ENCODE data around the gene RABEP2. TPM values are rescaled to one million over a fixed set of nuclear protein-coding genes. Genes with fewer than 3 reads are reported as not detected.
"Not testable (repeated sequence)": the region's sequence is repeated elsewhere in the genome, so short reads cannot be mapped to it uniquely, and the experiment has no call there.

The RABEP2 gene, protein sequence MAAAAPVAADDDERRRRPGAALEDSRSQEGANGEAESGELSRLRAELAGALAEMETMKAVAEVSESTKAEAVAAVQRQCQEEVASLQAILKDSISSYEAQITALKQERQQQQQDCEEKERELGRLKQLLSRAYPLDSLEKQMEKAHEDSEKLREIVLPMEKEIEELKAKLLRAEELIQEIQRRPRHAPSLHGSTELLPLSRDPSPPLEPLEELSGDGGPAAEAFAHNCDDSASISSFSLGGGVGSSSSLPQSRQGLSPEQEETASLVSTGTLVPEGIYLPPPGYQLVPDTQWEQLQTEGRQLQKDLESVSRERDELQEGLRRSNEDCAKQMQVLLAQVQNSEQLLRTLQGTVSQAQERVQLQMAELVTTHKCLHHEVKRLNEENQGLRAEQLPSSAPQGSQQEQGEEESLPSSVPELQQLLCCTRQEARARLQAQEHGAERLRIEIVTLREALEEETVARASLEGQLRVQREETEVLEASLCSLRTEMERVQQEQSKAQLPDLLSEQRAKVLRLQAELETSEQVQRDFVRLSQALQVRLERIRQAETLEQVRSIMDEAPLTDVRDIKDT
- total RNA-seq: 10 to 100 TPM; 15.4 to 17.0 TPM

DNA sequence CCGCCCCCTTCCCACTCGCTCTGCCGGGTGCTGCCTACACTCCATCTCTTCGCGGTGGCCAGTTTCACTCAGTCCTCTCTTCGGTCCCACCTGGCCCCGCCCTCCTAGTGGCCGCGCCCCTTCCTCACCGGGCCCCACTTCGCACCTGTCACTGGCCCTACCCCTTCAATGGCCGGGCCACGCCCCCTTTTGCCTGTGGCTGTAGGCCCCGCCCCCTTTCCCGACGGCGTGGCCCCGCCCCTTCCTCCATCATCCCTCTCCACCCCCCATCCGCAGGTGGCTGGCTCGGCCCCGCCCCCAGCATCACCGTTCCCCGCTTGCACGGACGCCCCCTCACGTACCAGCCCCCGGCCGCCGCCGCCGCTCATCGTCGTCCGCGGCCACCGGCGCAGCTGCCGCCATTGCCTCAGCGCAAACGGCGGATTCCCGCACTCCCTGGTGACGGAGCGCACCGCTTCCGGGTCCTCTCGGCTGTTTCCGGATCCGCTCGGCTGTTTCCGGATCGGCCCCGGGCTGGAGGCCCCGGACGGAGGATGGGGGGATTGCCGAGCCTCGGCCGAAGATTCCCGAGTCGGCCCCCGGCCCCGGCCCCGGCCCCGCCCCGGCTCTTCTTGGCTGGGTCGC is at the start of gene RABEP2:
Gene RABEP2, minus strand, starts transcription at position 477 of the 624 bp plus-strand sequence. Its CDS starts 75 bp downstream, at position 402.
- ChIA-PET POLR2A (interaction anchor here (2.2 to 2.5 kb wide), 2 partner anchors 62 to 102 kb away, joined by 7 to 8 read pairs; partner anchors contain the start of genes ATXN2L and SH2B1), CTCF (interaction anchor here (1.1 to 2.5 kb wide), 3 partner anchors 13 to 78 kb away, joined by 3 to 12 read pairs (median 4); partner anchors contain the start of gene TUFM)

GRCh38 chr16:28974437-28975157 is 49.6 kb upstream of the RABEP2 start, which contains the start of gene SPNS1:
Gene SPNS1, plus strand, starts transcription at chr16:28974778. Its CDS starts 374 bp downstream, at chr16:28975152.
- POLR2A ChIA-PET: interaction anchor here (0.5 to 1.5 kb wide), 6 partner anchors 8 to 152 kb away, joined by 3 to 8 read pairs (median 5); partner anchors contain the start of genes ATXN2L and LAT

GRCh38 chr16:28974007-28974436 is 49.0 kb upstream of the RABEP2 start:
- ChIA-PET CTCF (interaction anchor here (0.6 to 3.4 kb wide), 13 partner anchors 9 to 672 kb away, joined by 3 to 18 read pairs (median 5); partner anchors contain the start of gene LAT), POLR2A (interaction anchor here (0.6 to 1.5 kb wide), 8 partner anchors 11 to 152 kb away, joined by 3 to 8 read pairs (median 4); partner anchors contain the start of genes ATXN2L, LAT and SH2B1)

More at GRCh38 chr16:28974437-28975157, 49.6 kb upstream of the RABEP2 start, which contains the start of gene SPNS1:
- CTCF ChIA-PET: interaction anchor here (1.6 to 3.4 kb wide), 6 partner anchors 8 to 46 kb away, joined by 5 to 18 read pairs (median 7); partner anchors contain the start of gene LAT

DNA sequence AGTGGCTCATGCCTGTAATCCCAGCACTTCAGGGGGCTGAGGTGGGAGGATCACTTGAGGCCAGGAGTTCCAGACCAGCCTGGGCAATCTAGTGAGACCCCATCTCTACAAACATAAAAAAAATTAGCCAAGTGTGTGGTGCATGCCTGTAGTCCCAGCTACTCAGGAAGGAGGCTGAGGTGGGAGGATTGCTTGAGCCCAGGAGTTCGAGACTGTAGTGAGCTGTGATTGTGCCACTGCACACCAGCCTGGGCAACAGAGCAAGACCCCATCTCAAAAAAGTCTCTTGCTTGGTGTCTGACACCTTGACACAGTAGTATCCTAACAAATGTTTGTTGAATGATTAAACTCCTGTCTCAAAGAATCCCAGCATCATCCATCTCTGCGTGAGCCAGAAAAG is 44.7 kb upstream of the RABEP2 start:
- CTCF ChIA-PET: not testable (repeated sequence)

GRCh38 chr16:28967156-28967555 is 42.1 kb upstream of the RABEP2 start:
- POLR2A ChIA-PET: no interaction called here
- CTCF ChIA-PET: no interaction called here

More for the DNA sequence above, 44.7 kb upstream of the RABEP2 start:
- POLR2A ChIA-PET: not testable (repeated sequence)

- ChIA-PET CTCF (no interaction called here), POLR2A (no interaction called here)
Measured at GRCh38 chr16:28964496-28964895, 39.5 kb upstream of the RABEP2 start.

GRCh38 chr16:28964072-28964471 is 39.0 kb upstream of the RABEP2 start:
- CTCF ChIA-PET: interaction anchor here (1.7 kb wide), 1 partner anchor 10 kb away, joined by 7 read pairs; the partner anchor contains the start of gene SPNS1
- POLR2A ChIA-PET: no interaction called here

GRCh38 chr16:28958836-28959235 is 33.8 kb upstream of the RABEP2 start:
- ChIA-PET POLR2A (no interaction called here), CTCF (interaction anchor here (1.5 kb wide), 1 partner anchor 14 kb away, joined by 7 read pairs; no protein-coding TSS in a partner anchor)

DNA sequence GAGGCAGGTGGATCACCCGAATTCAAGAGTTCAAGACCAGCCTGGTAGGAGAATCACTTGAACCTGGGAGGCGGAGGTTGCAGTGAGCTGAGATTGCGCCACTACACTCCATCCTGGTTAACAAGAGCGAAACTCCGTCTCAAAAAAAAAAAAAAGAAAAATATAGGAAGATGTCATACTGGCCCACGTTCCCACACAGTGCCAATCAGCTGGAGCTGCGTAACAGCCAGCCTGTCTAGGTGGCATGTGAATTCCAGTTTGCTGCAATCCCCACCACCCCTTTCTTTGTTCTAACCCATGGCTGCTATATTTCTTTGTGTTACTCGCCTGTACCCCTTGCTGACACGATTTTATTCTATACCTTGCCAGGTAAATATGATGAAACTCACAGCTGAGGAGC is 33.2 kb upstream of the RABEP2 start:
- CTCF ChIA-PET: interaction anchor here (1.5 kb wide), 1 partner anchor 13 kb away, joined by 7 read pairs; no protein-coding TSS in a partner anchor
- POLR2A ChIA-PET: interaction anchor here (0.8 kb wide), 1 partner anchor 19 kb away, joined by 3 read pairs; no protein-coding TSS in a partner anchor

GRCh38 chr16:28951410-28951943 is 26.4 kb upstream of the RABEP2 start:
- POLR2A ChIA-PET: interaction anchor here (0.6 to 1.0 kb wide), 2 partner anchors 14 to 86 kb away, joined by 3 read pairs; no protein-coding TSS in a partner anchor
- CTCF ChIA-PET: interaction anchor here (1.2 kb wide), 1 partner anchor 87 kb away, joined by 3 read pairs; the partner anchor contains the start of gene SH2B1

GRCh38 chr16:28950648-28951409 is 25.8 kb upstream of the RABEP2 start, which contains the start of gene NFATC2IP:
Gene NFATC2IP, plus strand, starts transcription at chr16:28950937. Its CDS starts 75 bp downstream, at chr16:28951012.
- ChIA-PET CTCF (interaction anchor here (0.5 to 1.3 kb wide), 3 partner anchors 87 to 127 kb away, joined by 3 read pairs; partner anchors contain the start of gene SH2B1), POLR2A (interaction anchor here (0.9 to 1.2 kb wide), 4 partner anchors 23 to 127 kb away, joined by 3 to 4 read pairs (median 3); partner anchors contain the start of gene TUFM)

DNA sequence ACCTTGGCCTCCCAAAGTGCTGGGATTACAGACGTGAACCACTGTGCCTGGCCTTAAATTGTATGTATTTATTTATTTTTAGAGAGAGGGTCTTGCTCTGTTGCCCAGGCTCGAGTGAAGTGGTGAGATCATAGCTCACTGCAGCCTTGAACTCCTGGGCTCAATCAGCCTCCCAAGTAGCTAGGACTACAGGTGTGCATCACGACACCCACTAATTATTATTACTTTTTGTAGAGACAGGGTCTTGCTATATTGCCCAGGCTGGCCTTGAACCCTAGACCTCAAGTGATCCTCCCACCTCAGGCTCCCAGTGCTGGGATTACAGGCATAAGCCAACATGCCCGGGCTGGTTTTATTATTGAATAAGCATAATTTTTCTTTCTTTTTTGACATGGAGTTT is 21.6 kb upstream of the RABEP2 start:
- CTCF ChIA-PET: interaction anchor here (1.1 kb wide), 1 partner anchor 115 kb away, joined by 3 read pairs; no protein-coding TSS in a partner anchor
- POLR2A ChIA-PET: no interaction called here

GRCh38 chr16:28943281-28943680 is 18.2 kb upstream of the RABEP2 start:
- ChIA-PET CTCF (interaction anchor here (1.5 kb wide), 1 partner anchor 122 kb away, joined by 3 read pairs; no protein-coding TSS in a partner anchor), POLR2A (no interaction called here)

- CTCF ChIA-PET, POLR2A ChIA-PET: not testable (repeated sequence)
Measured at GRCh38 chr16:28939825-28940224, 14.8 kb upstream of the RABEP2 start.

GRCh38 chr16:28938721-28939120 is 13.7 kb upstream of the RABEP2 start:
- CTCF ChIA-PET: interaction anchor here (0.8 kb wide), 1 partner anchor 15 kb away, joined by 3 read pairs; no protein-coding TSS in a partner anchor
- POLR2A ChIA-PET: no interaction called here

GRCh38 chr16:28937222-28937876 is 12.3 kb upstream of the RABEP2 start:
- POLR2A ChIA-PET: no interaction called here
- CTCF ChIA-PET: no interaction called here

DNA sequence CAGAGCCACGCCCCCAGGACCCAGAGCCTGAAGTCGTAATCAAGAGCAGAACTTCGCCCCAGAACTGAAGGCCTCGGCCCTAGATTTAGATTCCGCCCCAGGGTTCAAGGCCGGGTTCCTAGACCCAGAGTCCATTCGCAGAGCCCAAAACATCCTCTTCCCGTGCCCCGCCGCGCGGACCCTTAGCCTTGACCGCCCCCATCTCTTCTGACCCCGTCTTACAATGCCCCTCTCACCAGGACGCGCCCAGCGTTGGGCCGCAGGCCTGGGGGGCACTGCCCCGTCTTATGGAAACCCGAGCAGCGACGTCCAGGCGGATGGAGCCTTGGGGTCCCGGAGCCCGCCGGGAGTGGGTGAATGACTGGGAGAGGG is 11.7 kb upstream of the RABEP2 start:
- ChIA-PET POLR2A (interaction anchor here (0.7 kb wide), 1 partner anchor 114 kb away, joined by 5 read pairs; the partner anchor contains the start of gene ATXN2L), CTCF (interaction anchor here (1.3 kb wide), 1 partner anchor 9 kb away, joined by 5 read pairs; no protein-coding TSS in a partner anchor)

All from activated CD8-positive, alpha-beta memory T cell treated with anti-CD3 and anti-CD28 coated beads for 36 hours (primary cell).